Measurements from ENCODE around the gene HSPA12A.
A peak's percentile ranks its signal among the peaks of the same experiment; 100 is the strongest.

The HSPA12A gene

DNA sequence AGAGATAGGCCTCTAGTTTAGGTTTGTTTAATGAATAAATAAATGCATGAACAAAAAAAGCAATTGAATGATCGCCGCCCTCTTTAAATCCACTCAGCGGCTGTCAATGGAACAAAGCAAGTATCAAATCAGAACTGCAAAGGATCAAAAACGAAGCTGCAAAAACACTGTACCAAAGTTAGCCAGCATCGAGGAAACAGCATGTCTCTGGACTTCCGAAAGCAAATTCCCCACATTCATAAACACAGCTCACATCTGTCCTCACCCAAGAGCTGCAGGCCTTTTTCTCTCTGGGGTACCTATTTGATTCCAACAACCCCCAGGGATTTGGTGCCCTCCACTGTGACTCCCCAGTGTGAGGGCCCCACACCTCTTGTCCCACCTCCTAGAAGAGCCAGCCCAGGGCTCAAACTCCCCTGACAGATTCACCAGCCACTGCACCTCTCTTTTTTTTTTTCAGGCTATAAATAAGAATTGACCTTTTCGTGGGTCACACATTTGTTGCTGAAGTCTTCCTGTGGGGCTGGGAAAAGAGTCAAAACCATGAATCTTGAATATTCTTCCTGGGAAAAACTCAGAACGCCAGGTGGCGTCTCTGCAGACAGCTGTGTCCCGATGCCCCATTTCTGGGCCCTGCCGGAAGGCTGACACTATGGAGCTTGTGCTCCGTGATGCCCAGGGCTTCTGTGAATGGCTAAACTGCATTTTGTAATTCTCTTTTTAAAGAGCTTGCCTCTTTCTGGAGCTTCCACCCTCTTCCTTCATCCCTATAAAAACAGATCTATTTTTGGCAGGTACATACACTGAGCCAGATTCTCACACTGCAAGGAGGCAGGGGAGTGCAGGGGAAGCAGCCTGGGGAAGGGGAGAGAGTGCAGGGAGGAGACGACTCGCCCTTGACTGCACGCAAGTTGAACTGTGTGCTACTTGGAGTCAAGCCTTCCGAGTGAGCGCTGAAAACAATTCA, 51.7 kb downstream of the HSPA12A start:
- DNase-seq = no peak

GRCh38 chr10:116689744-116690143, 52.6 kb downstream of the HSPA12A start:
- no peak for DNase-seq

DNA sequence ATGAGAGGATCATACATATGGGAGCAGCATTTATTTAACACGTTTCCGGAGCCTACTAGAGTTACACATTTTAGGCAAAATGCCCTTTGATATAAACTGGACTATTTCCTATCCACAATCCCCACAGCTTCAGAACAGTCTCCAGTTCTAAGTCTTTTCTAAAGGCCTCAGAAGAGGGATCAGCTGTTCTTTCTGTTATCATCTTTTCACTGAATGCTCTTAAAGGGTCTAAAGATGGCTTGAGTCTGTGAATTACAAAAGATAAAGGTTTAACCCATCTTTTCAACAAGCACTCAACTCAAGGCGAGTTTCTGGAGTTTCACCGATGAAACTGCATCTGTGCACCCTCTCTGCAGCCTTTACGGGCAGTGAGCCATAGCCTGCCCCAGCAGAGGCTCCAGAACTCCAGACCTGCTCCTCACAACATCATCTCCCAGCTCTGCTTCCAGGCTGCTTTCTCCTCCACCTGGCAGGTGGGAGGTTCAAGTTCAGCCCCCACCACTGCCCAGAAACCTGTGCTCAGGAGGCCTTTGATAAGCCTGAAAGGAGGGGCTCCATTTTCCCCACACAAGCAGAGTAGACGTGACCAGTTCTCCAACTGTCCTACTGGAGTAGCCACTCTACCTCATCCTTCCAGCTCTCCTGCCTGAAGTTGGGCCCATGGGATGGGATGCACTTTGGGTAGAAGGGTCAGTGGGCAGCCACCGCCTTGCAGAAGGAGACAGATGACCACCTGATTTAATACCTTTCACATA, 53.4 kb downstream of the HSPA12A start:
- DNase-seq = no peak

GRCh38 chr10:116688241-116688711, 54.1 kb downstream of the HSPA12A start:
- DNase-seq = peak; percentile 73

GRCh38 chr10:116687633-116688032, 54.7 kb downstream of the HSPA12A start:
- DNase-seq = no peak

GRCh38 chr10:116686632-116687031, 55.7 kb downstream of the HSPA12A start:
- no peak for DNase-seq

GRCh38 chr10:116685807-116686206, 56.6 kb downstream of the HSPA12A start:
- no peak for DNase-seq

GRCh38 chr10:116684781-116685180, 57.6 kb downstream of the HSPA12A start:
- DNase-seq = no peak

- no peak for DNase-seq
These were observed 58.5 kb downstream of the HSPA12A start for GRCh38 chr10:116683821-116684220.

DNA sequence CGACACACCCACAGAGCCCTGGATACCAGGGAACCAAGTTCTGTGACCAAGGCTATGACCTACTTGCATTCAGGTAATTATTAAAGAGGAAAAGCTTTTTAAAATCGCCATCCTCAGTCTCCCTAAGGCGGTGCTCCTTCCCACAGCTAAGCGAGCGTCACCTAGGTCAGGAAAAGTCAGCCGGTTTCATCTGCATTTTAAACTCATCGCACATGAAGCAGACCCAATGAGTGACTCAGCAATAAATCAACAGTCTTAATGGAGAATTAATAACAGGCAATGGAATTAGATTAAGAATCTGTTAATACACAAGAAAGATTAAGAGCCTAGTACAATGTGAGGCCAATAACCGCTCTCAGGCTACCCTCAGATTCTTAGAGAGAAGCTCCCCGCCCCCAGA, 59.2 kb downstream of the HSPA12A start:
- DNase-seq = no peak

- DNase-seq = no peak
These were observed 63.0 kb downstream of the HSPA12A start for GRCh38 chr10:116679351-116679750.

- DNase-seq = no peak
These were observed 65.7 kb downstream of the HSPA12A start for GRCh38 chr10:116676633-116677032.

- DNase-seq = no peak
These were observed 66.2 kb downstream of the HSPA12A start for GRCh38 chr10:116676118-116676517.

DNA sequence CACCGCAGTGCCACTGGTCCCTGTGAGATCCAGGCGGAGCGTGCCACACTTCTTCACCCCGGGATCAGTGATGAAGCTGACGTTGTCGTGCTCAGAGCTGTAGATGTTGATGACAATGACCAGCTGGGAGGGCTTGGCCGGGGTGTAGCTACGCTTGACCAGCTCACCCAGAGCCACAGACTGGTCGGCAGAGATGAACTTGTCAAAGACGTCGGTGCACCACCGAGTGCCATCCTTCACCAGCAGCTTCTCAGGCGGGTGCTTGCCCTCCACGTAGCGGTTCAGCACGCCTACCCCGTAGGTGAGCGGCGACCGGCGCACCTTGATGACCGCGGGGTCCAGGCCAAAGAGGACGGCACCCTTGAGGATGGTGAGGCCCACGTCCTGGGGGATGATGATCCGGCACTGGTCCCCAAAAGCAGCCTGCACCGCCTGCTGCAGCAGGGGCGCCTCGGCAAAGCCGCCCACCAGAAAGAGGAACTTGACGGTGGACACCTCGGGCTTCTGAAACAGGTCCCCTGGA, 67.4 kb downstream of the HSPA12A start:
- DNase-seq = no peak

DNA sequence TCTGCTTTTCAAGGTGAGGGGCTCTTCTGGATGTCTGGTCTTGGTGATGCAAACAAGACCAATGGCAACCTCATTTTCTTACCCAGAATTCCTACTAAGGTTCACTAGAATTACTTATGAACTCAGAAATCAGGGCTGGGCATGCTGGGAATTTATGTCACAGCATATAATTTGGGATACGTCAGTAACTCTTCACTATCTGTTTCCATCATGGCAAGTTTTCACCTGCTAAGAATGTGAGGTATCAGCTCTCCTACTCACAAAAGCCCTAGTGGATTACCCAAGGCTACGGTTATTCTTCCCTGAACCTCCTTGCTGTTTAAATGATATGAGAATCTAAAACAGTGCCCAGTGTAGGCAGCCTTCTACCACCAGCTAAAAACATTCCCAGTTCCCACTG, 68.5 kb downstream of the HSPA12A start:
- no peak for DNase-seq

DNA sequence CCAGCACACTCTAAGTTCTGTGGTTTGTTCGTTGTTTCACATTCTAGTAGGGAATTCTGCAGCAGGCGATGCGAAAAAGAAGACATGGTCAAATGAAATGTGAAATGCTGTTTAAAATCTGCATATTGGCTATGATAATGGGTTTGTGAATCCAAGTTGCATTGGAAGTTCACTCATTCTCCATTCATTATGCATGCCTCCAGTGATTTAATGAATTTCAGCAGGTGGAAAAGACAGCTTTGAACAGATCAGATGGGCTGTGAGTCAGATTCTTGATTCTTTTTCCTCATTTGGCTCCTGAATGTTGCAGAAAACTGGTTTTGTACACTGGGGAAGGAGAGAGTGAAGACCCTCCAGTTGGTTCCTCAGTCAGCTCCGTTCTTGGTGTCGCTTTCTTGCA, 69.5 kb downstream of the HSPA12A start:
- DNase-seq = no peak

DNA sequence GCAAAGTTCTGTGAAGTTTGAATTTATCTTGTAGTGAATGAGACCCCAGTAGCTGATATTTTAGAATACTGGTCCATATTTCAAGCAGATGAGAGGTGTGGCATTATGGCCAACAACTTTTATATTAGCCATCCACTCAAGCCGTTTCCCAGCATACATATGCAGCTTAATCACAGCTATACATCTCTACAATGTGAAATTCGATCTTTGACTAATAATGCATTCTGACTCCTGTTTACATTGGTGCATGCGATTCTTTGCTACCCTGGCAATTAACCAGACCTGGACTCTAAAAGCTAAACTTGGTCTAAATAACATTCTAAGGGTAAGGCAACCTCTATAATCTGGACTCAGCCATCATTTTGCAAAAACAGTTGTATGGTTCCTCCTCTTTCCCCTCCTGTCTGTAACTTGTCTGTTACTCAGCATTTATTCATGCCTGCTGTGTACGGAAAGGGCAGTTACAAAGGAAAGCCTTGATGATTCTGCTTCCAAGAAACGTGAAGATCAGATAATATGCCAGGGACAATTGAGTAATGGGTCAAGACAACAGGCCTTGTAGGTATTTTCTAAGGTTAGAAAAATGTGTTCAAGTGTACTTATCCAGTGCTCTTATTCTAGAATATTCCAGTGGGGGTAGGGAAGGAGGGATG, 71.0 kb downstream of the HSPA12A start:
- DNase-seq = peak; percentile 30

- no peak for DNase-seq
These were observed 71.7 kb downstream of the HSPA12A start for GRCh38 chr10:116670706-116671105.

DNA sequence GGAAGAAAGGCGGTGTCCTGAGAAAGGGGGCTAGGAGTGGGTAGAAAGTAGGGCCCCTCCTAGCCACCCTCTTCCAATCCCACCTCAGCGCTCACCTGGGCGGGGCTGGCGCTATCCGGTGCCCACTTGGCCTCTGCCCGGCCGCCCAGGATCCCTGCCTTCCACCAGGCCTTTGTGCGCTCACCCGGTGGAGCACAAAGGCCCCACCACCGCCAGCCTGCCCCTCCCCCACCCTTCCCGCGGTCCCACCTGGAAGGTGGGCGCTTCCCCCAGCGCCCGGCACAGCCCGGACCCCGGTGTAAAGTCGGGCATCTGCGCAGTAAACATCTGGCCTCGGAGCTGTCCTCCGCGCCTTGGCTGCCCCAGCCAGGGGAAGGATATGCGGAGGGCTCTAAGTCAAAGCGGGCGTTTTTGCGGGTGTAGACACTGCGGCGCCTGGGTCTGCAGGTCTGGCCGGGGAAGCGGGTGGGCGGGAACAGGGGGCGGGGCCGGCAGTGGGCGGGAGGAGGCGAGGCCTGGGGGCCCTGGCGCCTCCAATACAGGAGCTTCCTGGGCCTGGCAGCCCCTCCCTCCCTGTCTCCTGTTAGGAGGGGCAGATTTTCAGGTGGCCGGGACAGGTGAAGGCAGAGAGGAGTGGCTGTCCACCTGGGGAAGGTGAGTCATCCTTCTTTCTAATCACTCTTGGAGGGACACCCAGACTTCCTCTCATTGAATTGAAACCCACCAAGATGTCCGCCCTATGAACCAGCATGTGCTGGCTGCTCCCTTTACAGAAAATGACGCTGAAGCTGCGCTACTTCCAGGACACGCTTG, 72.3 kb downstream of the HSPA12A start:
- DNase-seq = no peak

- DNase-seq = no peak
These were observed 73.3 kb downstream of the HSPA12A start for GRCh38 chr10:116669080-116669479.

DNA sequence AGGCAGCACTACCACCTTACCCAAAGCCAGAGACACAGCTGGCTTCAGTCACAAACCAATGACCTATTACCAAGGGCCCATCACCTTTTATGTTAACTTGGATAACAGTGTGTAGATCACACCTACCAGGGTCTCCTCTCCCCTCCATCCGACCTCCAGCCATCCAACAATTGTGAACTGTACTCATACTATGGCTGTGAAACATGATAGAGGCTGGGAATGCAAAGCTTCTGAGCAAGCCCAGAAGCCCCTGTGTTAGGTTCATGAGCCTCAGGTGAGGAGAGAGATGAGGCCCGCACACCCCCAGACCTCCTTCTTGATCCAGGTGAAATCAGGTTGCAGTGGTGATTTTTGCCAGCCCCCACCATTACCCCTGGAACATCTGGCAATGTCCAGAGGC, 73.9 kb downstream of the HSPA12A start:
- no peak for DNase-seq

GRCh38 chr10:116668018-116668417, 74.3 kb downstream of the HSPA12A start:
- DNase-seq = no peak

Data from fibroblast of skin of abdomen (primary cell).